ENCODE results near the gene PPP2R2D.
A peak's percentile ranks its signal among the peaks of the same experiment; 100 is the strongest.
"Not testable (repeated sequence)": the region's sequence is repeated elsewhere in the genome, so short reads cannot be mapped to it uniquely, and the experiment has no call there.

The PPP2R2D gene

DNA sequence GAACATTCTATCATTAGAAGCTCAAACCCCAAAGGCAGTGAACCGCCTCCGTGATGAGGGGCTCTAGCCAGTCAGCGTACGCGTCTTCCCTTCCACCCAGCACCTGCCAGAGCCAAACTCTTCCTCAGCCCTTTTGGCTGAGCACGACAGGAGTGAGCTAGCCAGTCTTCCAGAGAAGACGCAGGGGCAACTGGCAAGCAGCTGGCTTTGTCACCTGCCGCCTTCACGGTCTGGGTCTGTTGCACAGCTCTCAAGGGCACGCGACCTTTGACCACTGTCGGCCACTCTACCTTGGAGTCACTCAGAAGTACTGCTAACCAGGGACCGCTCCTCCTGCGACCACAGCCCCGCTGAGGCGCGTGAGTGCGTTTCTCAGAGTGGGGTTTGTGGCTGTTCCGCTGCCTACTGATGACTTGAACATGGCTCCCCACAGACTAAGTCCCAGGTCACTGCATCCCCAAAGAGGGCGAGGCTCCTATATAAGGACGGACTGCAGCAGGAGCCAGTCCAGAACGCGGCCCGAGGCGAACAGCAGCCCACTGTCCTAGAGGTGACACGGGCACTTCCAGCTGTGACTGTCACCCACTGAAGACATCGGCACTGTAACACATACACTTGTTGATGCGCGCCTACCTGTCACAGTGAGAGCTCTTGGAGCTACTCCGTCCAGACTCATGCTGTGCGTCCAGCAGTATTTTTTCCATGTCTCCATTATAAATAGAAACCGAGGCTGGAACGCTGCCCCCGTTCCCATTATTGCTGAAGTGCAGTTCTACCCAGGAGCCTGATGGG lies 72.5 kb downstream of the PPP2R2D start:
- DNase-seq (ENCODE audit: low read depth in 2 of 3, low spot score in 2 of 3) = no peak

DNA sequence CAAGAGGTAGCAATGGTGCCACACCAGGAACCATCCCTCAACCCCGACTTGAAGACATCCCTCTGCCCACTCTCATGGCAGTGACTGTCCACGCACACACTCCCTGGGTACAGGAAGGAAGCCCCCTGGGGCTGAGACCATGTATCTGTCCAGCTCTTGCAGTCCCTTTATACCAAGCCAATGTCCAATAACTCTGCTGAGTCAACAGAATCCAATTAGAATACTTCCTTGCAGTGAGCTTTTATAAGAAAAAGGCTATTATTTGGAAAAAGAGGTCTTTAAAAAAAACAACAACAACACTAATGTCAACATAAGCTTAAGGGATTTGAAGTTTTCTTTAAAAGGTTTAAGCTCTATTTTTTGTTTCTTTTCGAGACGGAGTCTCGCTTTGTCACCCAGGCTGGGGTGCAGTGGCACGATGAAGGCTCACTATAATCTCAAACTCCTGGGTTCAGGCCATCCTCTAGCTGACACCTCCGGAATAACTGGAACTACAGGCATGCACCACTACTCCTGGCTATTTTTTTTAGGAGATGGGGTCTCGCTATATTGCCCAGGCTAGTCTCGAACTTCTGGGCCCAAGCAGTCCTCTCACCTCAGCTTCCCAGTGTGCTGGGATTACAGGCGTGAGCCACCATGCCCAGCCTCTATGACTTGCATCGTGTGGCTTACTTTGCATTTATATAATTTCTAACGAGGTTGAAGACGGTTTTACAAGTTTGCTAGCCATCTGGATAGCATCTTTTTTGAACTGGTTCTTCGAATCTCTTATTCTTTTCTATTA lies 73.4 kb downstream of the PPP2R2D start:
- DNase-seq (ENCODE audit: low read depth in 2 of 3, low spot score in 2 of 3) = no peak

GRCh38 chr10:131975003-131975402 lies 74.2 kb downstream of the PPP2R2D start:
- DNase-seq (ENCODE audit: low read depth in 2 of 3, low spot score in 2 of 3) = no peak

DNA sequence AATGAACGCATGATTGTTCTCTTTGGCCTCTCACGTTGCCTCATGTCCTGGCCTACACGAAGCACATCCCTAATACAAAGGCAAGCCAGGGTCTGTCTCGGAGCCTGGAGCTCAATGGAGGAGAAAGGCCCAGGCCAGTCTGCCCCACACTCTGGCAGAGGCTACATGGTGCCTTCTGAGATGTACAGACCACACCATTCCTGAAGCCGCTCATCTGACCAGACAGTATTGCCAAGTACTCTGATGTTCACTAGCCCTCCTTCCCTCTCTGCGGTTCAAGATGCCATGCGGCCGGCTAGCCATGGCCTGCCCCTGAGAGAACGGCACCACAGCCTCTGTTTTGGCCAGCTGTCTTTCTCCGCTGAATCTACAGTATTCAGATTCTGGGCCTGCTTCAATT lies 75.0 kb downstream of the PPP2R2D start:
- DNase-seq (ENCODE audit: low read depth in 2 of 3, low spot score in 2 of 3) = no peak

- DNase-seq (ENCODE audit: low read depth in 2 of 3, low spot score in 2 of 3) = no peak
Observed at GRCh38 chr10:131977323-131978096, 76.7 kb downstream of the PPP2R2D start.

DNA sequence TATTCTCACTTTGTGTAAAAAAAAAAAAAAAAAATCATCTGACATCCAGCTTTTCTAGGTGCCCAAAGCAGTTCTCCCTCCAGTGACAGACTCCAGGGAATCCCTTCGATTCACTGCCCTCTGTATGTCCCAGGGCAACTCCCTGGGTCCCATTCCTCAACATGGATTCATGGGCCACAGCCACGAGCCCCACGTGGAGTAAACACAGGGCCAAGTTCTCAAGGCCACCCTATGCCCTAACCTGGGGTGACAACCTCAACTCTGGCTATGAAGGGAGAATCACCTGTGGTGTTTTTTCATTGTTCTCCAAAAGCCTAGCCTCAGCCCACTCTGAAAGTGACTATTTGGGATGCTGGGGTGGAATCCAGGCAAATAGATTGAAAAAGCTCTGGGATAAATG lies 77.6 kb downstream of the PPP2R2D start:
- DNase-seq (ENCODE audit: low read depth in 2 of 3, low spot score in 2 of 3) = no peak

GRCh38 chr10:131978851-131979250 lies 78.0 kb downstream of the PPP2R2D start:
- DNase-seq (ENCODE audit: low read depth in 2 of 3, low spot score in 2 of 3) = no peak

- DNase-seq (ENCODE audit: low read depth in 2 of 3, low spot score in 2 of 3) = no peak
Observed at GRCh38 chr10:131979336-131979735, 78.5 kb downstream of the PPP2R2D start.

- DNase-seq (ENCODE audit: low read depth in 2 of 3, low spot score in 2 of 3) = no peak
Observed at GRCh38 chr10:131979821-131980270, 79.0 kb downstream of the PPP2R2D start.

GRCh38 chr10:131980321-131980720 lies 79.5 kb downstream of the PPP2R2D start:
- DNase-seq (ENCODE audit: low read depth in 2 of 3, low spot score in 2 of 3) = no peak

GRCh38 chr10:131980761-131981428 lies 80.1 kb downstream of the PPP2R2D start:
- no peak for DNase-seq (ENCODE audit: low read depth in 2 of 3, low spot score in 2 of 3)

- peak; percentile 87 to 90 (median 88) for DNase-seq (ENCODE audit: low read depth in 2 of 3, low spot score in 2 of 3)
Observed at GRCh38 chr10:131981429-131982184, 80.8 kb downstream of the PPP2R2D start, which contains the start of gene BNIP3. Gene BNIP3, minus strand, starts transcription at chr10:131981923. Its CDS starts 117 bp downstream, at chr10:131981806.

GRCh38 chr10:131982185-131982756 lies 81.5 kb downstream of the PPP2R2D start:
- DNase-seq (ENCODE audit: low read depth in 2 of 3, low spot score in 2 of 3) = peak in 1 of 3 experiments; percentile 14

GRCh38 chr10:131982796-131983195 lies 82.0 kb downstream of the PPP2R2D start:
- DNase-seq (ENCODE audit: low read depth in 2 of 3, low spot score in 2 of 3) = no peak

GRCh38 chr10:131983780-131984179 lies 83.0 kb downstream of the PPP2R2D start:
- DNase-seq (ENCODE audit: low read depth in 2 of 3, low spot score in 2 of 3) = no peak

- not testable (repeated sequence) for DNase-seq (ENCODE audit: low read depth in 2 of 3, low spot score in 2 of 3)
Observed at GRCh38 chr10:131986851-131987250, 86.0 kb downstream of the PPP2R2D start.

DNA sequence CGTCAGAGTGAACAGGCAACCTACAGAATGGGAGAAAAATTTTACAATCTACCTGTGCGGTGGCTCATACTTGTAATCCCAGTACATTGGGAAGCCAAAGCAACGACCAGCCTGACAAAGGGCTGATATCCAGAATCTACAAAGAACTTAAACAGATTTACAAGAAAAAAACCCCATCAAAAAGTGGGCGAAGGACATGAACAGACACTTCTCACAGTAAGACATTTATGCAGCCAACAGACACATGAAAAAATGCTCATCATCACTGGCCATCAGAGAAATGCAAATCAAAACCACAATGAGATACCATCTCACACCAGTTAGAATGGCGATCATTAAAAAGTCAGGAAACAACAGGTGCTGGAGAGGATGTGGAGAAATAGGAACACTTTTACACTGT lies 86.5 kb downstream of the PPP2R2D start:
- DNase-seq (ENCODE audit: low read depth in 2 of 3, low spot score in 2 of 3) = not testable (repeated sequence)

DNA sequence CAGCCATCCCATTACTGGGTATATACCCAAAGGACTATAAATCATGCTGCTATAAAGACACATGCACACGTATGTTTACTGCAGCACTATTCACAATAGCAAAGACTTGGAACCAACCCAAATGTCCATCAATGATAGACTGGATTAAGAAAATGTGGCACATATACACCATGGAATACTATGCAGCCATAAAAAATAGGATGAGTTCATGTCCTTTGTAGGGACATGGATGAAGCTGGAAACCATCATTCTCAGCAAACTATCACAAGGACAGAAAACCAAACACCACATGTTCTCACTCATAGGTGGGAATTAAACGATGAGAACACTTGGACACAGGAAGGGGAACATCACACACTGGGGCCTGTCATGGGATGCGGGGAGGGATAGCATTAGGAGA lies 87.0 kb downstream of the PPP2R2D start:
- DNase-seq (ENCODE audit: low read depth in 2 of 3, low spot score in 2 of 3) = not testable (repeated sequence)

GRCh38 chr10:131991726-131992125 lies 90.9 kb downstream of the PPP2R2D start:
- DNase-seq (ENCODE audit: low read depth in 2 of 3, low spot score in 2 of 3) = no peak

DNA sequence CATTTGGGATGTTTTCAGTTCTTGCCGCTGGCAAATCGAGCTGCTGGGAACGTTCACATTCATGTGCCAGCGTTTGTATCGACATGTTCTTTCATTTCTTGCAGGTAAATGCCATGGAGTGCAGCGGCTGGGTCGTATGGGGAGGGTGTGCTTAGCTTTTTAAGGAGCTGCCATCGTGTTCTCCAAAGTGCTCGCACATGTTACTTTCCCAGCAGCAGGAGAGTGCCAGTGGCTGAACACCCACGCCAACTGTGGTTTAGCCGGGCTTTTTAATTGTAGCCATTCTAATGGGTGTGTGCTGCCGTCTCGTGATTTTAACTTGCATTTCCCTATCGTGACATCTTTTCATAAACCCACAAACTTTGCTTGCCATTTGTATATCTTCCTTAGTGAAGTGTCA lies 92.5 kb downstream of the PPP2R2D start:
- DNase-seq (ENCODE audit: low read depth in 2 of 3, low spot score in 2 of 3) = no peak
